GM12878 (cell line): ENCODE measurements around the gene PCSK5. TPM values are rescaled to one million over a fixed set of nuclear protein-coding genes. Genes with fewer than 3 reads are reported as not detected.

Source experiments
- ATAC-seq: fragments of 200-7000 bp; cut with Tn5 transposase; 3 replicates; pipeline ENCODE4 v1.9.1; 2020; ENCODE audit warnings: mild to moderate bottlenecking, moderate library complexity
- BruUV-seq: library from RNA; stranded (reverse); fragments of 400-500 nt; replicated peaks from 2 replicates; lab custom pipeline; 2021; lab: Mats Ljungman, UMichigan
- CTCF ChIA-PET: fragments of 300-600 bp; sonication (Branson Sonifier 250); formaldehyde crosslinking; extraction: SDS; loops from one replicate; lab custom pipeline; 2021; ENCODE audit warnings: inconsistent platforms; lab: Yijun Ruan, JAX
- POLR2A ChIA-PET: fragments of 350-600 bp; formaldehyde crosslinking; extraction: SDS; loops from one replicate; lab custom pipeline; 2021; ENCODE audit warnings: inconsistent platforms; lab: Charles Lee
- RAD21 ChIA-PET: fragments of 300-600 bp; sonication (Branson Sonifier 250); formaldehyde crosslinking; loops from one replicate; lab custom pipeline; 2023; ENCODE audit warnings: antibody characterized with exemption; ENCODE audit not compliant: unreplicated experiment; lab: Charles Lee
- SMC1A ChIA-PET: fragments of 300-600 bp; sonication (Branson Sonifier 250); formaldehyde crosslinking; loops from one replicate; lab custom pipeline; 2023; ENCODE audit not compliant: unreplicated experiment, uncharacterized antibody; lab: Charles Lee
- DNase-seq: peaks from one replicate; pipeline ENCODE4 v3.0.0-alpha.2; 2011; ENCODE audit warnings: low read depth, low spot score
- FAIRE-seq: peaks from 3 replicates; lab custom pipeline; 2011; peaks lifted over from hg19 to GRCh38; lab: Jason Lieb, UNC
- H2AFZ ChIP-seq: 2 replicates; pipeline ENCODE4 v1.6.0; 2011; ENCODE audit warnings: low read depth, low read length, control low read depth; ENCODE audit not compliant: control insufficient read depth
- H3K27ac ChIP-seq: 2 replicates; pipeline ENCODE4 v1.5.1; 2011; ENCODE audit warnings: control low read depth; ENCODE audit not compliant: control insufficient read depth, insufficient read depth
- H3K27me3 ChIP-seq, 2 experiments: replicated peaks in 1 of 2; 2 replicates each; pipeline versions ENCODE4 v1.6.0 to v1.6.1; 2011; ENCODE audit warnings: low read length in 1 of 2; ENCODE audit not compliant: control insufficient read depth in 2 of 2, insufficient read depth in 2 of 2
- H3K36me3 ChIP-seq, 2 experiments: 2 replicates each; pipeline ENCODE4 v1.5.1; 2011; ENCODE audit warnings: low read length in 1 of 2; ENCODE audit not compliant: control insufficient read depth in 2 of 2, insufficient read depth in 2 of 2
- H3K4me1 ChIP-seq: 2 replicates; pipeline ENCODE4 v1.6.1; 2011; ENCODE audit warnings: mild to moderate bottlenecking, low read length, moderate library complexity, mixed read lengths; ENCODE audit not compliant: control insufficient read depth, insufficient read depth
- H3K4me2 ChIP-seq: 2 replicates; pipeline ENCODE4 v1.6.0; 2011; ENCODE audit warnings: control low read depth; ENCODE audit not compliant: control insufficient read depth, insufficient read depth
- H3K4me3 ChIP-seq: fragments of 200-600 bp; sonication (generic); 2 replicates; pipeline ENCODE4 v1.5.1; 2016
- H3K79me2 ChIP-seq: 2 replicates; pipeline ENCODE4 v1.6.0; 2011; ENCODE audit warnings: low read length; ENCODE audit not compliant: control insufficient read depth, insufficient read depth
- H3K9ac ChIP-seq: 2 replicates; pipeline ENCODE4 v1.8.0; 2011; ENCODE audit warnings: low read length, control low read depth, mixed read lengths; ENCODE audit not compliant: control insufficient read depth, insufficient read depth
- H3K9me3 ChIP-seq: replicated peaks from 3 replicates; pipeline ENCODE4 v1.5.1; 2011; ENCODE audit warnings: mild to moderate bottlenecking, low read length; ENCODE audit not compliant: control insufficient read depth, insufficient read depth
- H4K20me1 ChIP-seq: 2 replicates; pipeline ENCODE4 v1.6.0; 2011; ENCODE audit not compliant: control insufficient read depth, insufficient read depth
- IKZF1 ChIP-seq: fragments of 450-650 bp; conservative IDR thresholded peaks from 2 replicates; pipeline ENCODE4 v1.6.1; 2017; ENCODE audit warnings: antibody characterized with exemption, mild to moderate bottlenecking
- IRF3 ChIP-seq: fragments of 450-650 bp; IDR thresholded peaks from 2 replicates; pipeline ENCODE4 v1.6.1; 2014; ENCODE audit warnings: mild to moderate bottlenecking
- KAT2A ChIP-seq: conservative IDR thresholded peaks from 2 replicates; pipeline ENCODE4 v1.6.1; 2011; ENCODE audit warnings: low read depth, low read length; ENCODE audit not compliant: control insufficient read depth
- POLR2A ChIP-seq: IDR thresholded peaks from 2 replicates; pipeline ENCODE4 v1.6.1; 2011; ENCODE audit warnings: low read depth, mild to moderate bottlenecking, low read length
- POLR2AphosphoS2 ChIP-seq: IDR thresholded peaks from 2 replicates; pipeline ENCODE4 v1.6.1; 2011; ENCODE audit warnings: low read depth, mild to moderate bottlenecking, low read length, improper control_type of control experiment, moderate library complexity
- ZNF622 ChIP-seq: fragments of 450-650 bp; IDR thresholded peaks from 2 replicates; pipeline ENCODE4 v1.6.1; 2017; ENCODE audit warnings: mild to moderate bottlenecking, inconsistent platforms
- WGBS: methylation state at CpG from one replicate; pipeline ENCODE4 v1.1.6; 2016; ENCODE audit warnings: low lambda C conversion rate; ENCODE audit not compliant: insufficient replicate concordance, insufficient coverage; ENCODE audit errors: missing lambda C conversion rate; 5-methylcytosine and 5-hydroxymethylcytosine counted together
- in situ Hi-C: fragments of 300-500 bp; cut with MboI; formaldehyde crosslinking; loops from 9 replicates; pipeline ENCODE4 v1.14.3; 2018; ENCODE audit warnings: mixed read lengths
- intact Hi-C: fragments of 100-400 bp; cut with micrococcal nuclease; formaldehyde crosslinking; loops from one replicate; pipeline ENCODE4 v1.14.2; 2022; ENCODE audit not compliant: unreplicated experiment
- polyA plus RNA-seq, 11 experiments: library from polyadenylated mRNA; depleted of rRNA in 4 of 11; unstranded in 6 of 11; stranded (reverse) in 5 of 11; fragments of >200 nt; fragmentation: Nextera tagmentation in 4 of 11; fragmentation: Illumina TruSeq in 1 of 11; extraction: Ambion mirVana in 4 of 11; extraction: Trizol in 1 of 11; gene quantifications; 1 replicate in 1 of 11; 2 replicates in 10 of 11; pipeline versions ENCODE4 v1.2.1 to v1.2.3, GENCODE V29; 2011 to 2016; ENCODE audit warnings: inconsistent platforms in 2 of 11, missing spikeins in 2 of 11, low read depth in 1 of 11
- total RNA-seq, 4 experiments: library from RNA; depleted of rRNA in 3 of 4; stranded (reverse); fragments of >200 nt in 3 of 4; fragmentation: Illumina TruSeq in 1 of 4; extraction: Trizol in 1 of 4; gene quantifications; 2 replicates each; pipeline versions ENCODE4 v1.2.1 to v1.2.3, GENCODE V29; 2013 to 2021
- TF ChIP-seq, protein P1 (sequence below): fragments of 450-650 bp; IDR thresholded peaks from 2 replicates; pipeline ENCODE4 v1.6.1; 2017; ENCODE audit warnings: mild to moderate bottlenecking, moderate library complexity

PCSK5 gene
- total and polyA plus RNA-seq, 10 of the 15 experiments (the other 5 are each of a cell fraction or from before 2014, with no cell fraction given), result 0.01 to 0.13 (median 0.04) TPM; not detected in 3

GRCh38 chr9:76313771-76314170, 423.3 kb downstream of the PCSK5 start (continued):
- TF ChIP-seq IRF3 (no peak), IKZF1 (no peak), KAT2A (no peak)

DNA sequence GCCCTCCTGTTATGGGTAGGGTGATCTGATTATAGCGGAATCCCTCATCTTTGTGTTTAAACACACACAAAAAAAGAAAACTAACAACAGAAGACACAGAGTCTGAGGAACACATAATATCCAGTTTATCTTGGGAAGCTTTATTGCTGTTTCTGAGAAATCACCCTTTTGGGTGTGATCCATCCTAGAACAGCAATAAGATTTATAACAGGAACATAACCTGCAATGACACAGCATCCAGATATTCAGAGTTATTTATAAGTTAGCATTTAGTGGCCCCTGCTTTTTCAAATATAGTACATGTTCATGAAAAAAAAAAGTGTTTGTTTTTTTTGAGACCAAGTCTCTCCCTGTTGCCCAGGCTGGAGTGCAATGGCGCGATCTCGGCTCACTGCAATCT, 423.8 kb downstream of the PCSK5 start:
- ChIA-PET CTCF (no interaction called here), POLR2A (interaction anchor here (0.6 kb wide), 1 partner anchor 12 kb away, joined by 4 read pairs; no protein-coding TSS in a partner anchor), SMC1A (no interaction called here), RAD21 (no interaction called here)
- in situ Hi-C loops (no loop called here), intact Hi-C loops (no loop called here)
- BruUV-seq, result no TSS peak
- H3K4me2 ChIP-seq, result no peak overlapping the region
- H3K4me1 ChIP-seq, result no peaks in the 10 kb centered on the region
- ATAC-seq (no peak), DNase-seq (no peak), FAIRE-seq (no peak)
- H3K27me3 ChIP-seq, result no peaks in the 10 kb centered on the region
- no peaks in the 10 kb centered on the region for H3K36me3 ChIP-seq
- no peak overlapping the region for H3K9ac ChIP-seq
- no peak overlapping the region for H2AFZ ChIP-seq
- no peak overlapping the region for H3K4me3 ChIP-seq
- H3K79me2 ChIP-seq, result no peaks in the 10 kb centered on the region
- 86% methylated on average over 4 of the region's 4 CpGs for WGBS
- no peaks in the 10 kb centered on the region for H4K20me1 ChIP-seq
- H3K9me3 ChIP-seq, result no peaks in the 10 kb centered on the region
- H3K27ac ChIP-seq, result no peak overlapping the region
- TF ChIP-seq POLR2A (no peak), ZNF622 (no peak), POLR2AphosphoS2 (no peak)
- TF ChIP-seq, protein P1, sequence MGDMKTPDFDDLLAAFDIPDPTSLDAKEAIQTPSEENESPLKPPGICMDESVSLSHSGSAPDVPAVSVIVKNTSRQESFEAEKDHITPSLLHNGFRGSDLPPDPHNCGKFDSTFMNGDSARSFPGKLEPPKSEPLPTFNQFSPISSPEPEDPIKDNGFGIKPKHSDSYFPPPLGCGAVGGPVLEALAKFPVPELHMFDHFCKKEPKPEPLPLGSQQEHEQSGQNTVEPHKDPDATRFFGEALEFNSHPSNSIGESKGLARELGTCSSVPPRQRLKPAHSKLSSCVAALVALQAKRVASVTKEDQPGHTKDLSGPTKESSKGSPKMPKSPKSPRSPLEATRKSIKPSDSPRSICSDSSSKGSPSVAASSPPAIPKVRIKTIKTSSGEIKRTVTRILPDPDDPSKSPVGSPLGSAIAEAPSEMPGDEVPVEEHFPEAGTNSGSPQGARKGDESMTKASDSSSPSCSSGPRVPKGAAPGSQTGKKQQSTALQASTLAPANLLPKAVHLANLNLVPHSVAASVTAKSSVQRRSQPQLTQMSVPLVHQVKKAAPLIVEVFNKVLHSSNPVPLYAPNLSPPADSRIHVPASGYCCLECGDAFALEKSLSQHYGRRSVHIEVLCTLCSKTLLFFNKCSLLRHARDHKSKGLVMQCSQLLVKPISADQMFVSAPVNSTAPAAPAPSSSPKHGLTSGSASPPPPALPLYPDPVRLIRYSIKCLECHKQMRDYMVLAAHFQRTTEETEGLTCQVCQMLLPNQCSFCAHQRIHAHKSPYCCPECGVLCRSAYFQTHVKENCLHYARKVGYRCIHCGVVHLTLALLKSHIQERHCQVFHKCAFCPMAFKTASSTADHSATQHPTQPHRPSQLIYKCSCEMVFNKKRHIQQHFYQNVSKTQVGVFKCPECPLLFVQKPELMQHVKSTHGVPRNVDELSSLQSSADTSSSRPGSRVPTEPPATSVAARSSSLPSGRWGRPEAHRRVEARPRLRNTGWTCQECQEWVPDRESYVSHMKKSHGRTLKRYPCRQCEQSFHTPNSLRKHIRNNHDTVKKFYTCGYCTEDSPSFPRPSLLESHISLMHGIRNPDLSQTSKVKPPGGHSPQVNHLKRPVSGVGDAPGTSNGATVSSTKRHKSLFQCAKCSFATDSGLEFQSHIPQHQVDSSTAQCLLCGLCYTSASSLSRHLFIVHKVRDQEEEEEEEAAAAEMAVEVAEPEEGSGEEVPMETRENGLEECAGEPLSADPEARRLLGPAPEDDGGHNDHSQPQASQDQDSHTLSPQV, result no peak
- TF ChIP-seq, all 136 proteins: peak for 0
